Measurements from ENCODE around the gene TRMT1. TPM values are rescaled to one million over a fixed set of nuclear protein-coding genes. Genes with fewer than 3 reads are reported as not detected.

Gene TRMT1
- total RNA-seq, 1 experiment from 2014 or later = 42.6 TPM

- H3K9me3 ChIP-seq = no peaks in the 10 kb centered on the region
- no peaks in the 10 kb centered on the region for H3K27me3 ChIP-seq (replicated peaks; ENCODE audit: control insufficient read depth, insufficient read depth, low read length)
- BruUV-seq (replicated peaks) = no TSS peak
- Mint-ChIP-seq H3K4me1 (ENCODE audit: low read depth, unreplicated experiment) (no peaks in the 10 kb centered on the region), H3K36me3 (ENCODE audit: insufficient read depth, unreplicated experiment) (peaks cover 21% of the 10 kb centered on the region), H3K4me3 (ENCODE audit: unreplicated experiment) (no peak overlapping the region), H3K9me3 (ENCODE audit: unreplicated experiment) (no peaks in the 10 kb centered on the region), H3K27ac (ENCODE audit: unreplicated experiment) (no peak overlapping the region), H3K27me3 (ENCODE audit: insufficient read depth, unreplicated experiment) (no peaks in the 10 kb centered on the region)
- POLR2A ChIA-PET = no interaction called here
- no peak for DNase-seq
- H3K4me3 ChIP-seq (ENCODE audit: low read depth, low read length) = no peak overlapping the region
- H3K36me3 ChIP-seq (ENCODE audit: control insufficient read depth, insufficient read depth, low read length) = no peaks in the 10 kb centered on the region
- CTCF ChIA-PET = interaction anchor here (1.3 kb wide), 1 partner anchor 128 kb away, joined by 4 read pairs; no protein-coding TSS in a partner anchor
- intact Hi-C loops (cut with micrococcal nuclease; ENCODE audit: unreplicated experiment) = no loop called here
- no peak for TF ChIP-seq CTCF (IDR thresholded peaks at IDR 0.05; ENCODE audit: insufficient read depth in 1 of 2, low read depth in 1 of 2, low read length in 1 of 2, severe bottlenecking in 1 of 2, unreplicated experiment in 1 of 2)
- peaks cover 11% of the 10 kb centered on the region for H3K4me1 ChIP-seq
Measured at GRCh38 chr19:13104848-13105711, 11.5 kb downstream of the TRMT1 start.

GRCh38 chr19:13104360-13104847 lies 12.1 kb downstream of the TRMT1 start:
- Mint-ChIP-seq H3K27me3 (ENCODE audit: insufficient read depth, unreplicated experiment) (no peaks in the 10 kb centered on the region), H3K9me3 (ENCODE audit: unreplicated experiment) (no peaks in the 10 kb centered on the region), H3K4me1 (ENCODE audit: low read depth, unreplicated experiment) (no peaks in the 10 kb centered on the region), H3K4me3 (ENCODE audit: unreplicated experiment) (no peak overlapping the region), H3K27ac (ENCODE audit: unreplicated experiment) (no peak overlapping the region), H3K36me3 (ENCODE audit: insufficient read depth, unreplicated experiment) (peaks cover 19% of the 10 kb centered on the region)
- Histone ChIP-seq H3K9me3 (no peaks in the 10 kb centered on the region), H3K27me3 (replicated peaks; ENCODE audit: control insufficient read depth, insufficient read depth, low read length) (no peaks in the 10 kb centered on the region), H3K4me3 (ENCODE audit: low read depth, low read length) (no peak overlapping the region), H3K36me3 (ENCODE audit: control insufficient read depth, insufficient read depth, low read length) (no peaks in the 10 kb centered on the region), H3K4me1 (peaks cover 11% of the 10 kb centered on the region)
- ChIA-PET POLR2A (no interaction called here), CTCF (interaction anchor here (0.6 to 1.3 kb wide), 2 partner anchors 127 to 664 kb away, joined by 3 to 4 read pairs; no protein-coding TSS in a partner anchor)
- no TSS peak for BruUV-seq (replicated peaks)
- no peak for TF ChIP-seq CTCF (IDR thresholded peaks at IDR 0.05; ENCODE audit: insufficient read depth in 1 of 2, low read depth in 1 of 2, low read length in 1 of 2, severe bottlenecking in 1 of 2, unreplicated experiment in 1 of 2)
- DNase-seq = no peak
- intact Hi-C loops (cut with micrococcal nuclease; ENCODE audit: unreplicated experiment) = no loop called here

- TF ChIP-seq CTCF (IDR thresholded peaks at IDR 0.05; ENCODE audit: insufficient read depth in 1 of 2, low read depth in 1 of 2, low read length in 1 of 2, severe bottlenecking in 1 of 2, unreplicated experiment in 1 of 2) = no peak
- Mint-ChIP-seq H3K4me3 (ENCODE audit: unreplicated experiment) (no peak overlapping the region), H3K27ac (ENCODE audit: unreplicated experiment) (no peak overlapping the region), H3K9me3 (ENCODE audit: unreplicated experiment) (no peaks in the 10 kb centered on the region), H3K4me1 (ENCODE audit: low read depth, unreplicated experiment) (no peaks in the 10 kb centered on the region), H3K36me3 (ENCODE audit: insufficient read depth, unreplicated experiment) (peaks cover 15% of the 10 kb centered on the region), H3K27me3 (ENCODE audit: insufficient read depth, unreplicated experiment) (no peaks in the 10 kb centered on the region)
- Histone ChIP-seq H3K36me3 (ENCODE audit: control insufficient read depth, insufficient read depth, low read length) (no peaks in the 10 kb centered on the region), H3K9me3 (no peaks in the 10 kb centered on the region), H3K4me3 (ENCODE audit: low read depth, low read length) (no peak overlapping the region), H3K27me3 (replicated peaks; ENCODE audit: control insufficient read depth, insufficient read depth, low read length) (no peaks in the 10 kb centered on the region), H3K4me1 (peaks cover 11% of the 10 kb centered on the region)
- POLR2A ChIA-PET = no interaction called here
- no peak for DNase-seq
- BruUV-seq (replicated peaks) = no TSS peak
- CTCF ChIA-PET = interaction anchor here (0.6 to 1.3 kb wide), 2 partner anchors 126 to 664 kb away, joined by 3 to 4 read pairs; no protein-coding TSS in a partner anchor
- intact Hi-C loops (cut with micrococcal nuclease; ENCODE audit: unreplicated experiment) = no loop called here
Measured at GRCh38 chr19:13103581-13104359, 12.8 kb downstream of the TRMT1 start.
